Measurements from ENCODE around the gene RPL41.

Gene RPL41

DNA sequence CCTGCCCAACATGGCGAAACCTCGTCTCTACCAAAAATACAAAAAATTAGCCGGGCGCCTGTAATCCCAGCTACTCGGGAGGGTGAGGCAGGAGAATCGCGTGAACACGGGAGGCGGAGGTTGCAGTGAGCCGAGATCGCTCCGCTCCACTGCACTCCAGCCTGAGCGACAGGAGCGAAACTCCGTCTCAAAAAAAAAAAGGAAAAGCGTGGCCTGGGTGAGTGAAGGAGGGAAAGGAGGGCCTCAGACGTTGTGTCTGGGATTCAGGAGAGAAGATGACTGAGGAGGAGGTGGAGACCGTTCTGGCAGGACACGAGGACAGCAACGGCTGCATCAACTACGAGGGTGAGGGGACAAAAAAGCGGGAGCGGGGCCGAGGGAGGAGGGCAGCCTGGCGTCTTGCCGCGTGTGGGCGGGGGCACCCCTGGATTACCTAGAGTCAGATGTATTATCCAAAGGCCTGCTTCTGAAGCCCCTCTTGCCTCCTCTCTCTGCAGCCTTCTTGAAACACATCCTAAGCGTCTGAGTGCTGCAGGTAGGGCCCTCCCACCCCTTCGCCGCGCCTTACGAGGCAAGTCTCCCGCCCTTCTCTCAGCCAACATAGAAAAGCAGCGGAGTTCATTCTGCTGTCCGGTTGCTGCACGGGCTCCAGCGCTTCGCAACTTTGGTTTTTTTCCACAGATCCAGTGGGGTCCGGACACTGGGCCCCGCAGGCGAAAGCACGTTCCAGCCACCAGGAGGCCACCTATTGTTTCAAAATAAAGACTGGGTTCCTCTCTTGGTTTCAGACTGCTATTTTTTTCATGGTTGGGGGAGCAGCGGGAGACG, 41.0 kb downstream of the RPL41 start:
- DNase-seq: peak; percentile 92

DNA sequence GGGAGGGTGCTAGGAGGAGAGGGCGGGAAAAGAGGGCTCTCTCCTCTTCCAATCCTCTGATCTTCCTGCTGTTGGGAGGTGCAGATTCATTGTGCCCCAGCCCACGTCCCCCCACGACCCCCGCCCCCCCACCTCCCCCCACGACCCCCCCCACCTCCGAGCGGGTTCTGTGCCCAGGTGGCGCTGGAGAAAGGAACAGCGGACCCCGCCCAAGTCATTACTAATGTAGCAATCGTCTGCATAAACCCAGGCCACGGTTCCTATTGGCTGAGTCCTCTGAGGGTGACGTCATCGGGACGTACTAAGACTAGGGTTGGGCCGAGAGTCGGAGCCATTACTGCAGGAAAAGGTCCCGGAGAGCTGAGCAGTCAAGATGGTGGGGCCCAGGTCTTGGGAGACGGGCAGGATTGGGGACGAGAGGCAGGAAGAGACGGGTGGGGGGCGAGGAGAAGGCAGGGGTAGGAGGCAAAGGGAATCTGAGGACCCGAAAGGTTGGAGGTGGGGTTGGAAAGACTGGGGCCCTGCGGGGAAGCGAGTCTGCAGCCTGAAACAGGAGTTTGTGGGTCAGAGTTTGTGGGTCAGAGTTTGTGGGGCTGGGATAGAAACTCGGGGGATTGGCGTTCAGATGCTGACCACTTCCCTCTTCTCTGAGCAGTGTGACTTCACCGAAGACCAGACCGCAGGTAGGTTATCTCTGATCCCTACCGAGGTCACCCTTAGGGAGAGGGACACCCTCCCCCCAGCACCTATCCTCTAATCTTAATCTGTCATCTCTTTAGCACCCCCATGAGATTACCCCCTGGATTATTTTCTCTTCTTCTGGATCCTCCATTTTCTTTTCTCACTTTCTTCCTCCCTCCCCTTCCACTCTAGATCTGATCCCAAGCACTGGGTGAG, 41.8 kb downstream of the RPL41 start, which contains the start of gene MYL6:
Gene MYL6, plus strand, starts transcription at position 331 of the 897 bp plus-strand sequence. Its CDS starts 43 bp downstream, at position 374.
- peak; percentile 97 for DNase-seq

DNA sequence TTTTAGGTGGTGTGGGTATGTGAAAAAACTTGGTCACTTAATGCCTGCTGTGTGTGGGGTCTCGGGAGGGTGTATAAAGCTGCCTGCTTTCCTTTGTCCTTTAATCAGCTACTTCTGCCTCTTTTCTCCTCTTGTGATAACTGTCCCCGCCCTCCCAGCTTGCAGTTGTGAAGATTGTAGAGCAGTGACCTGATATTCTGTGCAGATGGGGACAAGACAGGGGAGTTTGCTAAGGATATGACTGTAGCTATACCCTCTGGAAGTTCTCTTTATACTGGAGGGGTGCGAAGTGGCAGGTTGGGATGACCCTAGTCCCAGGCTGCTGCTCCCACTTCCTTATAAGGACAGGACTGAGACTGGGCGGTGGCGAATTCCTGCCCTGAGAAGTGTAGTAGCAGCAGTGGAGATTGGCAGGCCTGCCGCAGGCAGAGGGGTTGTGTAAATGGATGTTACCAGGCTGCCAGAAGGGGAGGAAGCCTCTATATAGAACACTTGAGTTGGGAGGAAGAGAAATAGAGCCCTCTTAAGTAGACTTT, 42.6 kb downstream of the RPL41 start:
- peak; percentile 73 for DNase-seq

DNA sequence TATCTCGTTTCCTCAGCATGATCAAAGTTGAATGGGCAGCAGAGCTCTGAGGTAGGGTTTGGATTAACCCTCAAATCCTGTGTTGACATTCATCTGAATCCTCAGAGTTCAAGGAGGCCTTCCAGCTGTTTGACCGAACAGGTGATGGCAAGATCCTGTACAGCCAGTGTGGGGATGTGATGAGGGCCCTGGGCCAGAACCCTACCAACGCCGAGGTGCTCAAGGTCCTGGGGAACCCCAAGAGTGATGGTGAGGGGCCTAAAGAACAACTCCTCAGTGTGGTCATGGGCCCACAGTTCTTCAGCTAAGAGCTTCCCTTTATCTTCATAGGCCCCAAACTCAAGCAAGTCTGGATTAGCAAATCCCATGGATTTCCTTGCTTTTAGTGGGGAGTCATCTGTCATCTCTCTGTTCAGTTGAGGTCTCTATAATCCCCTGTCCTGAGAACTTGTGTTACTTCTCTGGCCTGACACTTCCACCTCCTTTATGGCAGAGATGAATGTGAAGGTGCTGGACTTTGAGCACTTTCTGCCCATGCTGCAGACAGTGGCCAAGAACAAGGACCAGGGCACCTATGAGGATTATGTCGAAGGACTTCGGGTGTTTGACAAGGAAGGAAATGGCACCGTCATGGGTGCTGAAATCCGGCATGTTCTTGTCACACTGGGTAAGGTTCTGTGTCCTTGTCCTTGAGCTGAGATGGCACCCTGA, 43.2 kb downstream of the RPL41 start:
- DNase-seq: no peak

DNA sequence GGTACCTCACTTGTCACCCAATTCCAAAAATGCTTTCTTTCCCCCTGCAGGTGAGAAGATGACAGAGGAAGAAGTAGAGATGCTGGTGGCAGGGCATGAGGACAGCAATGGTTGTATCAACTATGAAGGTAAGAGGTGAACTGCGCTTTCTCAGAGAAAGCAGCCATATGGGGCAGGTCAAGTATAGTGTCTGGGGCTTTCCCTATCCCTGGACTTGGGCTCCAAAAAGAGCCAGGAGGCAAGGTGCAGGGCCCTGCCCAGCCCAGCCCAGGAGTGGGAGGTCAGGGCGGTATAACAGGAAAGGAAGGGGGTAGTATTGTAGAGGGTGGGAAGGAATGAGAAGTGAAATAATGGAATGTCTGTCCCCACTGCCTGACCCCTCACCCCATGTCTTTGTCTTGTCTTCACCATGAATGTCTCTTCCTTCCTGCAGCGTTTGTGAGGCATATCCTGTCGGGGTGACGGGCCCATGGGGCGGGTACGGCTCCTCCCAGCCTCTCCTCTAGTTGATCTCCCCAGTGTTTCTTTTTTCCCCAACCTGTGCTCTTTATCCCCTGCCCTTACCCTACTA, 43.8 kb downstream of the RPL41 start:
- no peak for DNase-seq

DNA sequence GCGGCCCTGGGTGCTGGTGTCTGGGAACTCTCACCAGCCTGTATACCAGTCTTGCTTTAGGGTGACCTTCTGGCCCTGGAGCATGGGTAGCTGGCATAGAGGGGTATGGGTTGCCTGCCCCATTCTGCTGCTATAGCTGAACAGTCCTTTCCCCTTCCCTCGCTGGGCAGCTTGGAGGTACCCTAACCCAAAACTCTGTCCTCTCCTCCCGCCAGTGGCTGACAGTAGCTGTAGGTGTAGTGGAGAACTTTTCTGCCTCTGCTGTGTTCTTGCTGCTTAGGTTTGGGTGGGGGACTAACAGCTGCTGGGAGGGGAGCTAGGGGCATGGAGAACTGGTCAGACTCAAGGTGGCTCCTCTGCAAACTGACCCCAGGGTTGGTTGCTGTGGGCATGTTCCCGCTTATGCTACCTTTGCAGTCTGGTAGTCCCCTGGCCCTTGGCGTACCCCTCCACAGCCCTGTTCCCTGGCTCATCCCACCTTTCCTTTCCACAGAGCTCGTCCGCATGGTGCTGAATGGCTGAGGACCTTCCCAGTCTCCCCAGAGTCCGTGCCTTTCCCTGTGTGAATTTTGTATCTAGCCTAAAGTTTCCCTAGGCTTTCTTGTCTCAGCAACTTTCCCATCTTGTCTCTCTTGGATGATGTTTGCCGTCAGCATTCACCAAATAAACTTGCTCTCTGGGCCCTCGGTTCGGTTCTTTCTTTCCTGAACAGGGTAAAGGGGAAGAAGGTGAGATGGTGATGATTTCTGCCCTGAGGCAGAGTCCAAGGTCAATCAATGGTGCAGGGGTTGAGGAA, 44.7 kb downstream of the RPL41 start:
- no peak for DNase-seq

DNA sequence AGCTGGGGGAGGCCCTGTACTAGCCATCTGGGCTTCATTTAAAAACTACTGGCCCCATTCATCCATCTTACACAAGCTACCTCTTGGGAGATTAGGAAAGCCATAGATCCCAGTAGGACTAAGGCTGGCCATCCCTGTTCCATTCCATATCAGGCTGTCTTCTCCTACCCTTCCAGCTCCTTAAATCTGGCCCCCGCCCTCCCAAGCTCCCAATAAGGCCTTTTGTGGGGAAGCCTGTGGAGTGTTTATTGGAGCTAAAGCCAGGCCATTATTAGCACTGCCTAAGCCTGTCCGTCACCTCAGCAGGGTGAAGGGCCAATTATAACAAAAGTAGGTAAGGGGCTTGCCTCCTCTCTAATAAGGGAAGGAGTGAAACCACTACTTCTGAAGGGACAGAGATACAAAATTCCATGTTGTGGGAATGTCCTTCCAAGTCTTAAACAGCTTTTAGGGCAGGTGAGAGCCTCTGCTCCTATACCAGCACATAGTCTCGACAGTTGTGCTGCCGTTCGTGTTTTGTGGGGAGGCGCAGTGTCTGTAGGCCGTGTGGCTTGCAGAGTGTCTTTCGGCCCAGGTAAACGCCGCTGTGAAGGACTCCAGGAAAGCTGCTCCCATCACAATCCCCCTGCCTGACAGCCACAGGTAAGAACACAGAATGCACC, 45.4 kb downstream of the RPL41 start:
- no peak for DNase-seq

DNA sequence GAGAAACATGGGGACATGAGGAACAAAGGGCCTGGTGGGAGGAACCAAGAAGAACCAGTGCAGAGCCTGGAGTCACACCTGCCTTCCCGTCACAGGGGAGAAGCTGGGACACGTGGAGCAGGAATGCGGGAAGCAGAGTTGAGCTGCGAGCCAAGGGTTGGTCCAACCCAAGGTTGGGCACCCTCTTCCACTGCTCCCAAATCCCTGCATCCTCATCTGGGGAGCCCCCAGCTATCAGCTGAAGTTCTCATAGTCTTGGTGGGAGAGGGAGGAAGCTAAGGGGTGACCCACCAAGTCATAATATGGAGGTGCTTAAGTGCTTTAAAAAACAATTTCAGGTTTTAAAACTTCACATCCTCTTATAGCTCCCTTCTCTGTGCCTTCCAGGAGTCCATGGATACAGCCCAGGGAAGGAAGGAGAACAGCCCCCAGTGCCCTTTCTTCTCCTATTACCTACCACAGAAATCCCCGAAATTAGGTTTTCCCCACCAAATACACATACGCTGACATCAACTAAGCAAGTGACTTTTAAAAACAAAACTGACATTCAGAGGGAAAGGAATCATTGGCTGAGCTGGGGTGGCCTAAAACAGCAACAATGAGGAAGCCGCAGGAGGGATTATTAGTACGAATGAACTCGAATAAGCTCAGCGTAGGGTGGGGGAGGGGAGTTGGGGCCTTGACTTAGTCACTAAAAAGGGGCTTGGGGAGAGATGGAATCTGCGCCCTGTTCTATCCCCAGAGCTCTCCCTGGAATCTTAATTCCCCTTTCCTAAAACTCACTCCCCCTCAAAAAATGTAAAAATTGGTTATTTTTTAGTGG, 46.2 kb downstream of the RPL41 start:
- DNase-seq: no peak

DNA sequence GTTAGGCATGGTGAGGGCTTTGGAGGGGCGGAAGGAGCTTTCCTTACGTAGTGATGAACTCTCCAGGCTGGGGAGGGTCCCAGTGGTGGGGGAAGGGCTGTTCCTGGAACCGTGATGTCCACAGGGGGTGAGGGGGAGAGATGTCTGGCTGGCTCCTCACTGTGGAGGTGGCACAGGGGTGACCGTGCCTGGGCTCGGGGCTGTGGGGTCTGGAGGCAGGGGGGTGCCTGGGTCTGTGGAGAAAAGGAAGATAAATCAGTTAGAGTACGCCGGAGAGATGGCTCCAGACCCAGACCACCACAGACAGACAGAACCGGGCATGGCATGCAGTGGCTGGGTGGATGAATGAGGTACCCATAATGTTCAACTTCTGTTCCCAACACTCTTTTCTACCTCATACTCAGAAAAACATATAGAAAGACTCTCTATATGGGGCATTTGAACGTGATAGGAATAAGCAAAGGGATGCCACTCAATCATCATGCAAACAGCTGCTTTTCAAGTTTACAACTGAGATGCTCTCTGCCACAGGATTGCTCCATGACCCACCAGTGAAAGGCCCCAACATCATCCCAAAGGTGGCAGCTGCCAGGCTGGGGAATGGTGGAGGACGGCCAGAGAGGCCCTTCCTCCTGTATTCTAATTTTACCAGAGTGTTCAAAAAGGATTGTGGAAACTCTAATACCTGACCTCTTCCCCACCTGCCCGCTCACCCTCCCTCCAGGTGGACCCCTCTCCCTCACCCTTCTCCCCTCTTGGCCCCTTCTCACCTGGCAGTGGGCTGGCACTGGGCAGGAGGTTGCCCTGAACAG, 47.3 kb downstream of the RPL41 start:
- DNase-seq: no peak

DNA sequence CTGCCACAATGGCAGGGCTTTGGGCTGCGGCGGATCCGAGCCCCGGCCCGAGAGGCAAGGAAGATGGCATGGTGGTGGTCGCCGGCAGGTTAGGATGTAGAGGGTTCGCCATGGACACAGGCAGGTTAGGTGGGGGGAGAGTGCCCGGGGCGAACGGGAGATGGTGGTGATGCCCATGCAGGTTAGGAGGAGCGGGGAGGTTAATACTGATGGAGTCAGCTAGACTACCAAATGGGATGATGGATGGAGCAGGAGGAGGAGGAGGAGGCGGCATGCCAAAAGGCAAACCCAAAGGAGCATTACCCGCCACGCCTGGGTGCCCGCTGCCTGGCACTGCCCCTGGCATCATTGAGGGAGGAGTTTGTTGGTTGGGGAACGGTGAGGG, 47.9 kb downstream of the RPL41 start:
- no peak for DNase-seq

DNA sequence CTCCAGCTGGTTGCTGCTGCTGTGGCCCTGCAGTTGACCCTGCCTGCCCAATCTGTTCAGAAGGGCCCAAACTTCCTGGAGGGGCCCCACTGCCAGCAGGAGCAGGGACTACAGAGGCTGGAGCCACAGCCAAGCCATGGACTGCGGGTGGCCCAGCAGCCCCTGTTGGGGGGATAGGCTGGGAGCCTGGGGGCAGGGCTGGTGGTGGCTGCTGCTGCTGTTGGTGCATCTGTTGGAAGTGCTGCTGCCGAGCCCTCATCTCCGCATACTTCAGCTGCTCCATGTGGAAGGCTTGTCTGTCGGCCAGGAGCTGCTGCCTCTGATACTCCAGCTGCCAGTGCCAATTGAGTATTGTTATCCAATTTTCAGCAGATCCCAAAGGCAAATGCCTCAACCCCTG, 48.9 kb downstream of the RPL41 start:
- DNase-seq: no peak
